Hepatocyte (in vitro differentiated cells): Measurements from ENCODE around the gene LBHD1. TPM values are rescaled to one million over a fixed set of nuclear protein-coding genes. Genes with fewer than 3 reads are reported as not detected.

Experiments used
- DNase-seq: peaks from one replicate; pipeline ENCODE4 v3.0.0-alpha.2; 2016; ENCODE audit warnings: low spot score
- H2AFZ ChIP-seq: fragments of 200-600 bp; sonication (generic); 2 replicates; pipeline ENCODE4 v1.6.0; 2016; ENCODE audit warnings: antibody characterized with exemption, mild to moderate bottlenecking
- H3K27ac ChIP-seq: fragments of 200-600 bp; sonication (generic); 2 replicates; pipeline ENCODE4 v1.5.1; 2016; ENCODE audit warnings: mild to moderate bottlenecking
- H3K27me3 ChIP-seq: fragments of 200-600 bp; sonication (generic); 2 replicates; pipeline ENCODE4 v1.6.1; 2016
- H3K36me3 ChIP-seq: fragments of 200-600 bp; sonication (generic); replicated peaks from 2 replicates; pipeline ENCODE4 v1.5.1; 2016; ENCODE audit warnings: low read depth; ENCODE audit not compliant: insufficient read depth
- H3K4me1 ChIP-seq: fragments of 200-600 bp; sonication (generic); 2 replicates; pipeline ENCODE4 v1.5.1; 2016; ENCODE audit warnings: mild to moderate bottlenecking, moderate library complexity; ENCODE audit not compliant: insufficient read depth
- H3K4me2 ChIP-seq: fragments of 200-600 bp; sonication (generic); 2 replicates; pipeline ENCODE4 v1.6.0; 2016
- H3K4me3 ChIP-seq: fragments of 200-600 bp; sonication (generic); 2 replicates; pipeline ENCODE4 v1.5.1; 2016; ENCODE audit warnings: mild to moderate bottlenecking
- H3K79me2 ChIP-seq: fragments of 200-600 bp; sonication (generic); 2 replicates; pipeline ENCODE4 v1.6.0; 2017; ENCODE audit warnings: mild to moderate bottlenecking
- H3K9me2 ChIP-seq: fragments of 200-600 bp; sonication (generic); replicated peaks from 2 replicates; pipeline ENCODE4 v1.6.0; 2017; ENCODE audit warnings: mild to moderate bottlenecking; ENCODE audit not compliant: insufficient read depth
- H3K9me3 ChIP-seq: fragments of 200-600 bp; sonication (generic); 2 replicates; pipeline ENCODE4 v1.5.1; 2016; ENCODE audit warnings: low read depth, mild to moderate bottlenecking
- H4K20me1 ChIP-seq: fragments of 200-600 bp; sonication (generic); 2 replicates; pipeline ENCODE4 v1.6.0; 2016; ENCODE audit warnings: mild to moderate bottlenecking; ENCODE audit not compliant: insufficient read depth, poor library complexity, severe bottlenecking
- EZH2 ChIP-seq: fragments of 200-600 bp; sonication (generic); IDR thresholded peaks from 2 replicates; pipeline ENCODE4 v1.6.1; 2016; ENCODE audit warnings: antibody characterized with exemption, mild to moderate bottlenecking, borderline replicate concordance
- EZH2phosphoT487 ChIP-seq: fragments of 200-600 bp; sonication (generic); IDR thresholded peaks from one replicate; pipeline ENCODE4 v1.6.1; 2018; ENCODE audit warnings: antibody characterized with exemption, mild to moderate bottlenecking, low read depth, moderate library complexity; ENCODE audit not compliant: unreplicated experiment, severe bottlenecking
- WGBS: methylation state at CpG from one replicate; pipeline ENCODE4 v1.1.6; 2016; ENCODE audit warnings: low lambda C conversion rate; ENCODE audit errors: missing lambda C conversion rate; 5-methylcytosine and 5-hydroxymethylcytosine counted together
- polyA plus RNA-seq: library from polyadenylated mRNA; unstranded; fragments of >200 nt; fragmentation: Nextera tagmentation; extraction: Ambion mirVana; gene quantifications from 2 replicates; pipeline ENCODE4 v1.2.1, GENCODE V29; 2016
- total RNA-seq: library from RNA; depleted of rRNA; stranded (reverse); fragments of >200 nt; gene quantifications from 2 replicates; pipeline ENCODE4 v1.2.3, GENCODE V29; 2014
- TF ChIP-seq, protein P1 (sequence below): fragments of 200-600 bp; sonication (generic); IDR thresholded peaks from 2 replicates; pipeline ENCODE4 v1.5.1; 2016; ENCODE audit warnings: antibody characterized with exemption, mild to moderate bottlenecking; ENCODE audit not compliant: poor library complexity

LBHD1 gene
- total and polyA plus RNA-seq, 2 experiments from 2014 or later: 6.5 to 11.2 TPM

DNA sequence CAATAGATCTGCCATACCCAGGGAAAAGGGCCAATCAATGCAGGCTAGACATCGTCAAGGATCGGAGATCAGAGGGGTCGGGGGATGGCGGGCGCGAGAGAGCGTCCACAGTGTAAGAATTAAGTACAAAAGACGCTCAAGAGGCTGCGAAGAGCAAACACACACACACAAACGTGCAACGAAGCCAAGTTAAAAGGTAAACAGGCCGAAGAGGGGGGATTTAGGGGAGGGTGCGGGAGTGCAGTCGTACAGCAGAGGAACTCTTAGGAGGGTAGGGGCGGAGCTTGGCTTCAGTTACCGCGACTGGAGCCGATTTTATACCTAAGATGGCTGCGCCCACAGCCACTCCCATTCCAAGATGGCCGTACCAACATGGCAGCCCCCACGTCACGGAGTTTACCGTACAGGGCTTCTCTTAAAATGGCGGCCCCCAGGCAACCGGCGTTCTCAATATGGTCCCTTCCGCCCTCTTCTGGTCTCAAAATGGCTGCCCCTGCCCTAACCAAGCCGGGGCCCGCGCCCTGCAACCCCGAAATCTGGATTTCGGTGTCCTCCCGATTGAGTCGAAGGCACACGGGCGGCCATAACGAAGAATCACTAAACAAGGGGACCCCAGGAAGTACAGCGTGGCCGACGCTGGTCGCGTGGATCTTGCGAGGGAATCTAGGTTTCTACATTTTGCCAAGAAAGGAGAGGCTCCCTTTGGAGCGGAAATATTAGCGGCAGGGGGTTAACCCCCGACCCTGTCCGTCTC is 37.4 kb upstream of the LBHD1 start:
- peak; percentile 99 for DNase-seq
- TF ChIP-seq EZH2: no peak
- TF ChIP-seq EZH2phosphoT487: no peak
- TF ChIP-seq, protein P1, sequence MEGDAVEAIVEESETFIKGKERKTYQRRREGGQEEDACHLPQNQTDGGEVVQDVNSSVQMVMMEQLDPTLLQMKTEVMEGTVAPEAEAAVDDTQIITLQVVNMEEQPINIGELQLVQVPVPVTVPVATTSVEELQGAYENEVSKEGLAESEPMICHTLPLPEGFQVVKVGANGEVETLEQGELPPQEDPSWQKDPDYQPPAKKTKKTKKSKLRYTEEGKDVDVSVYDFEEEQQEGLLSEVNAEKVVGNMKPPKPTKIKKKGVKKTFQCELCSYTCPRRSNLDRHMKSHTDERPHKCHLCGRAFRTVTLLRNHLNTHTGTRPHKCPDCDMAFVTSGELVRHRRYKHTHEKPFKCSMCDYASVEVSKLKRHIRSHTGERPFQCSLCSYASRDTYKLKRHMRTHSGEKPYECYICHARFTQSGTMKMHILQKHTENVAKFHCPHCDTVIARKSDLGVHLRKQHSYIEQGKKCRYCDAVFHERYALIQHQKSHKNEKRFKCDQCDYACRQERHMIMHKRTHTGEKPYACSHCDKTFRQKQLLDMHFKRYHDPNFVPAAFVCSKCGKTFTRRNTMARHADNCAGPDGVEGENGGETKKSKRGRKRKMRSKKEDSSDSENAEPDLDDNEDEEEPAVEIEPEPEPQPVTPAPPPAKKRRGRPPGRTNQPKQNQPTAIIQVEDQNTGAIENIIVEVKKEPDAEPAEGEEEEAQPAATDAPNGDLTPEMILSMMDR: no peak
- H3K4me3 ChIP-seq: peak overlapping the region; percentile 34
- H3K9me3 ChIP-seq: no peaks in the 10 kb centered on the region
- H3K79me2 ChIP-seq: peaks cover 19% of the 10 kb centered on the region
- peaks cover 57% of the 10 kb centered on the region for H3K4me1 ChIP-seq
- WGBS: 6% methylated on average over 47 of the region's 47 CpGs
- no peaks in the 10 kb centered on the region for H3K36me3 ChIP-seq
- H3K27me3 ChIP-seq: no peaks in the 10 kb centered on the region
- H2AFZ ChIP-seq: peak overlapping the region; percentile 87
- H3K4me2 ChIP-seq: peak overlapping the region; percentile 83
- no peaks in the 10 kb centered on the region for H3K9me2 ChIP-seq
- H4K20me1 ChIP-seq: no peaks in the 10 kb centered on the region
- peak overlapping the region; percentile 98 for H3K27ac ChIP-seq

DNA sequence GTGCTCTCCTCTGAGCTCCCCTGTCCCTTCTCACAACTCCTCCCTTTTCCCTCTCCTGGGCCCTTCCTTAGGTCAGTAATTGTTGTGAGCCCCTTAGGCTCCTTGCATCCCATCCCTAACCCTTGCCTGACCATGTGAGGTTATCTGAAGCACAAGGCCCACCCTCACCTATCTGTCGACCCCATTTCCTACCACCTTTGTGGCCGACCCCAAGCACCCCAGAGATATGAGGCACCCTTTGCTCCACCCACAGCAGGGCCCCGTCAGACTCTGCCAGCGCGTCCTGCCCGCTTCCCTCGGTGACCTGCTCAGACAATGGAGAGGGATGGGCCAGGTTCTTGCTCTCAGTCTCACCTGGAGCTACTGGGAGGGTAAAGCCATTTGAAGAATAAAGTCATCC is 36.7 kb upstream of the LBHD1 start:
- H3K27me3 ChIP-seq: no peaks in the 10 kb centered on the region
- no peaks in the 10 kb centered on the region for H3K9me3 ChIP-seq
- peaks cover 25% of the 10 kb centered on the region for H3K79me2 ChIP-seq
- no peaks in the 10 kb centered on the region for H3K9me2 ChIP-seq
- H4K20me1 ChIP-seq: no peaks in the 10 kb centered on the region
- TF ChIP-seq, protein P1: no peak
- no peak for TF ChIP-seq EZH2
- no peak for TF ChIP-seq EZH2phosphoT487
- peak overlapping the region; percentile 83 for H3K4me2 ChIP-seq
- H3K27ac ChIP-seq: peak overlapping the region; percentile 96
- peak overlapping the region; percentile 67 for H2AFZ ChIP-seq
- WGBS: 10% methylated on average over 7 of the region's 7 CpGs
- DNase-seq: peak; percentile 44
- H3K4me1 ChIP-seq: peaks cover 51% of the 10 kb centered on the region
- H3K36me3 ChIP-seq: no peaks in the 10 kb centered on the region
- peak overlapping the region; percentile 34 for H3K4me3 ChIP-seq

DNA sequence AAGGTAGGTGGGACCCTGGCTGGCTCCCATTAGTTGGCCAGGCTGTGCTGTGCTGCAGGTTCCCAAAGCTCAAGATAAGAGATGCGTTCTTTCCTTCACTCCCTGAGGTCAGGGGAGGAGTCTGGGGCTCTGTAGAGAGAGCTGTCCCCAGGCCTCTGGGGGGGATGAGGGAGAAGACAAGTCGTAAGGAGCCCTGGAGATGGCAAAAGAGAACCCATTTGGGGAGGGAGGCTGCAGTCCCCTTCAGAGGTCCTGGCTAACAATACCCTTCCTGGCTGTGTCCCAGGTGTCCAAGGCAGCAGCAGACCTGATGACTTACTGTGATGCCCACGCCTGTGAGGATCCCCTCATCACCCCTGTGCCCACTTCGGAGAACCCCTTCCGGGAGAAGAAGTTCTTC is 36.3 kb upstream of the LBHD1 start:
- no peak for DNase-seq
- Histone ChIP-seq H3K27me3 (no peaks in the 10 kb centered on the region), H3K27ac (peak overlapping the region; percentile 96), H2AFZ (peak overlapping the region; percentile 67), H3K79me2 (peaks cover 25% of the 10 kb centered on the region), H3K9me3 (no peaks in the 10 kb centered on the region), H3K4me1 (peaks cover 50% of the 10 kb centered on the region), H3K9me2 (no peaks in the 10 kb centered on the region), H4K20me1 (no peaks in the 10 kb centered on the region), H3K36me3 (no peaks in the 10 kb centered on the region), H3K4me3 (peak overlapping the region; percentile 34), H3K4me2 (peak overlapping the region; percentile 83)
- TF ChIP-seq, protein P1: no peak
- no peak for TF ChIP-seq EZH2
- TF ChIP-seq EZH2phosphoT487: no peak
- WGBS: 68% methylated on average over 5 of the region's 5 CpGs
